HG03521 (cell line): ENCODE data around the gene CCDC92.

ENCODE experiments used
- ATAC-seq: cut with Tn5 transposase; IDR thresholded peaks from one replicate; pipeline ENCODE4 v1.9.1; 2021; ENCODE audit warnings: mild to moderate bottlenecking, moderate library complexity; ENCODE audit not compliant: unreplicated experiment

Gene CCDC92

GRCh38 chr12:124002654-124003053, 30.0 kb upstream of the CCDC92 start:
- ATAC-seq, result no peak

- no peak for ATAC-seq
Measured at GRCh38 chr12:124002021-124002644, 29.5 kb upstream of the CCDC92 start.

GRCh38 chr12:124001343-124001742, 28.7 kb upstream of the CCDC92 start:
- no peak for ATAC-seq

GRCh38 chr12:124000111-124000510, 27.5 kb upstream of the CCDC92 start:
- ATAC-seq, result no peak

- no peak for ATAC-seq
Measured at GRCh38 chr12:123998991-123999359, 26.3 kb upstream of the CCDC92 start.

GRCh38 chr12:123998344-123998990, 25.8 kb upstream of the CCDC92 start:
- ATAC-seq, result no peak

GRCh38 chr12:123997908-123998307, 25.3 kb upstream of the CCDC92 start:
- no peak for ATAC-seq

GRCh38 chr12:123997033-123997822, 24.6 kb upstream of the CCDC92 start:
- no peak for ATAC-seq

- no peak for ATAC-seq
Measured at GRCh38 chr12:123996581-123996980, 23.9 kb upstream of the CCDC92 start.

- ATAC-seq, result no peak
Measured at GRCh38 chr12:123995023-123995748, 22.6 kb upstream of the CCDC92 start.

GRCh38 chr12:123992118-123992825, 19.6 kb upstream of the CCDC92 start:
- no peak for ATAC-seq

GRCh38 chr12:123991372-123991951, 18.8 kb upstream of the CCDC92 start:
- ATAC-seq, result no peak

- no peak for ATAC-seq
Measured at GRCh38 chr12:123990511-123990910, 17.9 kb upstream of the CCDC92 start.

- no peak for ATAC-seq
Measured at GRCh38 chr12:123989753-123990152, 17.1 kb upstream of the CCDC92 start.

- no peak for ATAC-seq
Measured at GRCh38 chr12:123989168-123989567, 16.5 kb upstream of the CCDC92 start.

GRCh38 chr12:123987022-123987421, 14.4 kb upstream of the CCDC92 start:
- no peak for ATAC-seq

GRCh38 chr12:123986374-123986965, 13.8 kb upstream of the CCDC92 start:
- no peak for ATAC-seq

- ATAC-seq, result no peak
Measured at GRCh38 chr12:123984903-123985302, 12.3 kb upstream of the CCDC92 start.

GRCh38 chr12:123983822-123984485, 11.3 kb upstream of the CCDC92 start:
- no peak for ATAC-seq
